ENCODE data around the gene LRIF1. TPM values are rescaled to one million over a fixed set of nuclear protein-coding genes. Genes with fewer than 3 reads are reported as not detected.
"Not testable (repeated sequence)": the region's sequence is repeated elsewhere in the genome, so short reads cannot be mapped to it uniquely, and the experiment has no call there.

Gene LRIF1
- total RNA-seq, 4 donors from 2014 or later = 8.7 to 16.5 (median 9.6) TPM

- Histone ChIP-seq H3K4me1 (no peaks in the 10 kb centered on the region), H3K9me3 (no peaks in the 10 kb centered on the region), H3K27me3 (no peaks in the 10 kb centered on the region), H3K27ac (no peak overlapping the region), H3K36me3 (peaks cover 16 to 19% of the 10 kb centered on the region in 2 donors), H3K4me3 (replicated peaks in 1 of 3) (no peak overlapping the region)
- 89 to 96% methylated on average over 1 of the region's 1 CpG for WGBS, 2 donors
- intact Hi-C loops (cut with DNase I) = no loop called here
- TF ChIP-seq CTCF (IDR thresholded peaks at IDR 0.05) (no peak), POLR2A (IDR thresholded peaks at IDR 0.05) (no peak)
- no peak for DNase-seq
These were observed 12.6 kb downstream of the LRIF1 start for GRCh38 chr1:110951161-110951560.

- intact Hi-C loops (cut with DNase I) = no loop called here
- H3K27me3 ChIP-seq = no peaks in the 10 kb centered on the region
- 96 to 97% methylated on average over 10 of the region's 10 CpGs for WGBS, 2 donors
- no peaks in the 10 kb centered on the region for H3K9me3 ChIP-seq
- no peak overlapping the region for H3K27ac ChIP-seq
- TF ChIP-seq POLR2A (IDR thresholded peaks at IDR 0.05) = no peak
- no peak for TF ChIP-seq CTCF (IDR thresholded peaks at IDR 0.05)
- no peaks in the 10 kb centered on the region for H3K4me1 ChIP-seq
- no peak overlapping the region for H3K4me3 ChIP-seq (replicated peaks in 1 of 3)
- H3K36me3 ChIP-seq = peaks cover 16 to 19% of the 10 kb centered on the region in 2 donors
- DNase-seq = no peak
These were observed 15.5 kb downstream of the LRIF1 start for GRCh38 chr1:110948038-110948810.

GRCh38 chr1:110945626-110946025, 18.1 kb downstream of the LRIF1 start:
- Histone ChIP-seq H3K4me3 (replicated peaks in 1 of 3) (no peak overlapping the region), H3K27ac (no peak overlapping the region), H3K36me3 (peaks cover 16 to 19% of the 10 kb centered on the region in 2 donors), H3K27me3 (no peaks in the 10 kb centered on the region), H3K9me3 (no peaks in the 10 kb centered on the region), H3K4me1 (no peaks in the 10 kb centered on the region)
- 97 to 98% methylated on average over 2 of the region's 2 CpGs for WGBS, 2 donors
- no peak for TF ChIP-seq CTCF (IDR thresholded peaks at IDR 0.05)
- no peak for TF ChIP-seq POLR2A (IDR thresholded peaks at IDR 0.05)
- intact Hi-C loops (cut with DNase I) = no loop called here
- no peak for DNase-seq

- H3K9me3 ChIP-seq = no peaks in the 10 kb centered on the region
- no peak for TF ChIP-seq CTCF (IDR thresholded peaks at IDR 0.05)
- TF ChIP-seq POLR2A (IDR thresholded peaks at IDR 0.05) = no peak
- H3K27me3 ChIP-seq = no peaks in the 10 kb centered on the region
- no peak overlapping the region for H3K27ac ChIP-seq
- WGBS, 2 donors = 61 to 62% methylated on average over 3 of the region's 3 CpGs
- no peak overlapping the region for H3K4me3 ChIP-seq (replicated peaks in 1 of 3)
- no peak for DNase-seq
- intact Hi-C loops (cut with DNase I) = no loop called here
- peaks cover 14 to 19% of the 10 kb centered on the region in 2 donors for H3K36me3 ChIP-seq
- H3K4me1 ChIP-seq = no peaks in the 10 kb centered on the region
These were observed 18.9 kb downstream of the LRIF1 start for GRCh38 chr1:110944806-110945205.

GRCh38 chr1:110936567-110936966, 27.2 kb downstream of the LRIF1 start:
- Histone ChIP-seq H3K27me3 (no peaks in the 10 kb centered on the region), H3K27ac (no peak overlapping the region), H3K4me1 (no peaks in the 10 kb centered on the region), H3K4me3 (replicated peaks in 1 of 3) (no peak overlapping the region), H3K9me3 (no peaks in the 10 kb centered on the region), H3K36me3 (no peaks in the 10 kb centered on the region)
- 67 to 91% methylated on average over 1 of the region's 1 CpG for WGBS, 2 donors
- no peak for TF ChIP-seq CTCF (IDR thresholded peaks at IDR 0.05)
- TF ChIP-seq POLR2A (IDR thresholded peaks at IDR 0.05) = no peak
- intact Hi-C loops (cut with DNase I) = no loop called here
- no peak for DNase-seq

- H3K4me1 ChIP-seq; H3K4me3 ChIP-seq (replicated peaks in 1 of 3); DNase-seq; H3K27ac ChIP-seq; H3K27me3 ChIP-seq; intact Hi-C loops (cut with DNase I); H3K36me3 ChIP-seq; H3K9me3 ChIP-seq: not testable (repeated sequence)
- 76 to 94% methylated on average over 3 of the region's 3 CpGs for WGBS, 2 donors
These were observed 32.6 kb downstream of the LRIF1 start for GRCh38 chr1:110931097-110931496.
